ENCODE results near the gene PER2.
"Not testable (repeated sequence)": the region's sequence is repeated elsewhere in the genome, so short reads cannot be mapped to it uniquely, and the experiment has no call there.

Gene PER2

DNA sequence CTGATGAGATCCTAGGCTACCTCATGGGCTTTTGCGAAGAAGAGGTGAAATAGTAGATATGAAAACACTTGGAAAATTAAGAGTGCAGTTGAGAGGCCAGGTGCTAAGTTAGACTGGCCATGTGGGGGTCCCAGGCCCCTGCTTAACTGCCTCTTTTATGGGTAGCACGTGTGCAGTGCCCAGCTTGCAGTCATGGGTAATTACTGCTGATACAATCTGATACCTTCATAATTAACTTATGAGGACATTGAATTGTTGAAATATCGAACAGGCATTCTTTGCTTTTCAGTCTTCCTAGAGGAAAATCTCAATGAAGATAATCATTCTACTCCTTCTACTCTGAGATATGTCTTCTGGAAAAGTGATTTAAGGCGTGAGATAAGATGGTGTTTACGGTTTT is 43.5 kb upstream of the PER2 start:
- DNase-seq (ENCODE audit: low read depth): no peak
- H3K4me3 ChIP-seq (ENCODE audit: low read length): no peak overlapping the region
- TF ChIP-seq, protein P1, sequence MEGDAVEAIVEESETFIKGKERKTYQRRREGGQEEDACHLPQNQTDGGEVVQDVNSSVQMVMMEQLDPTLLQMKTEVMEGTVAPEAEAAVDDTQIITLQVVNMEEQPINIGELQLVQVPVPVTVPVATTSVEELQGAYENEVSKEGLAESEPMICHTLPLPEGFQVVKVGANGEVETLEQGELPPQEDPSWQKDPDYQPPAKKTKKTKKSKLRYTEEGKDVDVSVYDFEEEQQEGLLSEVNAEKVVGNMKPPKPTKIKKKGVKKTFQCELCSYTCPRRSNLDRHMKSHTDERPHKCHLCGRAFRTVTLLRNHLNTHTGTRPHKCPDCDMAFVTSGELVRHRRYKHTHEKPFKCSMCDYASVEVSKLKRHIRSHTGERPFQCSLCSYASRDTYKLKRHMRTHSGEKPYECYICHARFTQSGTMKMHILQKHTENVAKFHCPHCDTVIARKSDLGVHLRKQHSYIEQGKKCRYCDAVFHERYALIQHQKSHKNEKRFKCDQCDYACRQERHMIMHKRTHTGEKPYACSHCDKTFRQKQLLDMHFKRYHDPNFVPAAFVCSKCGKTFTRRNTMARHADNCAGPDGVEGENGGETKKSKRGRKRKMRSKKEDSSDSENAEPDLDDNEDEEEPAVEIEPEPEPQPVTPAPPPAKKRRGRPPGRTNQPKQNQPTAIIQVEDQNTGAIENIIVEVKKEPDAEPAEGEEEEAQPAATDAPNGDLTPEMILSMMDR (conservative IDR thresholded peaks at IDR 0.05; ENCODE audit: low read length): no peak

DNA sequence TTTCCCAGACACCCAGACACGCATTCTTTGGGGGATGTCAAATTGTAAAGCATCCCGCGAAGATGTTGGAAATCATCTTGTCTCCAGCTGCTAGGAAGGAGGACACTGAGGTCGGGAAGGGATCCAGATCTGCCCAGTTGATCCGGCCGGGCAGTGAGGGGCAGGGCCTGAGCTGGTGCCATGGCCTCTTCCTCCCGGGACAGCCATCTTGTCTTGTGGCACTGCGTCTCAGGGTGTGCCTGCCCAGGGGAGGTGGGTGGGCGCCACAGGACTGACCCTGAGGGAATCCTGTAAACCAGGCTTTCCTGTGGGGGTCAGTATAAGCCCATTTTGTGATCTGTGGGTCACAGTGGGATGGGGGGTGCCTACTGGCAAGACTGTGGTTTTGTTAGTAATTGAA is 42.0 kb upstream of the PER2 start:
- TF ChIP-seq, protein P1 (conservative IDR thresholded peaks at IDR 0.05; ENCODE audit: low read length): no peak
- no peak overlapping the region for H3K4me3 ChIP-seq (ENCODE audit: low read length)
- DNase-seq (ENCODE audit: low read depth): no peak

DNA sequence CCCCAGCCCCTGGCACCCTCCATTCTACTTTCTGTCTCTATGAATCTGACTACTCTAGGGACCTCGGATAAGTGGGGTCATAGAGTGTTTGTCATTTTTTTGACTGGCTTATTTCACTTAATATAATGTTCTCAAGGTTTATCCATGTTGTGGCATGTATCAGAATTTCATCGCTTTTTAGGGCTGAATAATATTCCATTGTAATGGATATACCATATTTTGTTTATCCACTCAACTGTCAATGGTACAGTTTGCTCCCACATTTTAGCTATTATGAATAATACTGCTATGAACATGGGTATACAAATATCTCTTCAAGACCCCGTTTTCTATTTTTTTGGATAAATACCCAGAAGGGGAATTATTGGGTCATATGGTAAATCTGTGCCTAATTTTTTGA is 39.3 kb upstream of the PER2 start:
- no peak for DNase-seq (ENCODE audit: low read depth)
- TF ChIP-seq, protein P1 (conservative IDR thresholded peaks at IDR 0.05; ENCODE audit: low read length): no peak
- no peak overlapping the region for H3K4me3 ChIP-seq (ENCODE audit: low read length)

DNA sequence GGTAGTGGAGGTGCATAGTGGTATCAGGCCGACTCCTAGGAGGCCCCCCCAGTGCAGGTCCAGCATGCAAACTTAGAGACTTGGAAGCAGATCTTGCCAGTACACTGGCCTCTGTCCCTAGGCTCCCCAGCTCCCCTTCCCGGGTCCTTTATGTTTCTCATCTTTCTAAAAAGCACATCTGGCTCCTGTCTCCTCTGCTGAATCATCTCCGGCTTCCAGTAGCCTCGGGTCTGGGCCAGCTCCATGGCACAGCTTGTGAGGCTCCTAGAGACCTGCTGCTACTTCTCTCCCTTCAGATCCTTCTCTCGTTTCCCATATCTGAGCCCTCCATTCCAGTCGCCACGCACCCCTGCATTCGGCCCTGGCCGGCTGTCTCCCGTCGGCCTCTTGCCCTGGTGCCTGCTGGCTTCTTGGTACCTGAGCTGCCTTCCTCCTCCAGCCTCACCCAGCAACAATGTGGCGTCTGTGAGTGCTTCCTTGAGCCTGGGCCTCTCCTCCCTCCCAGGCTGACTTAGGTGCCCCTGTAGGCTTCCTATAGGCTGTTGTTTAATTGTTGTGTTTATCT is 38.5 kb upstream of the PER2 start:
- no peak overlapping the region for H3K4me3 ChIP-seq (ENCODE audit: low read length)
- TF ChIP-seq, protein P1 (conservative IDR thresholded peaks at IDR 0.05; ENCODE audit: low read length): no peak
- peak; percentile 47 for DNase-seq (ENCODE audit: low read depth)

DNA sequence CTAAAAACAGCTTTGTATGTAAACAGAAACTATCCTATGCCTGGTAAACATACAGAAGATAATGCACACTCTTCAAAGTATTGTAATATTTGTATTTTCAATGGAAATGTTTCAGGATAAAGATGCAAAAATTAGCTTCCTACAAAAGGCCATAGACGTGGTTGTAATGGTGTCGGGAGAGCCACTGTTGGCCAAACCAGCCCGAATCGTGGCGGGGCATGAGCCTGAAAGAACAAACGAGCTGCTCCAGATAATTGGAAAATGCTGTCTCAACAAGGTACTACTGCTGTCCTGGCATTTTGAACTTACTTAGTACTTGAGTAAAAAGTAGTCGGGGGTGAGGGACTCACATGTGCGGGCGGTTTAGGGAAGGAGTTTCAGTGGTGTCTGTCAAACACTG is 37.3 kb upstream of the PER2 start:
- no peak overlapping the region for H3K4me3 ChIP-seq (ENCODE audit: low read length)
- no peak for DNase-seq (ENCODE audit: low read depth)
- TF ChIP-seq, protein P1 (conservative IDR thresholded peaks at IDR 0.05; ENCODE audit: low read length): no peak

DNA sequence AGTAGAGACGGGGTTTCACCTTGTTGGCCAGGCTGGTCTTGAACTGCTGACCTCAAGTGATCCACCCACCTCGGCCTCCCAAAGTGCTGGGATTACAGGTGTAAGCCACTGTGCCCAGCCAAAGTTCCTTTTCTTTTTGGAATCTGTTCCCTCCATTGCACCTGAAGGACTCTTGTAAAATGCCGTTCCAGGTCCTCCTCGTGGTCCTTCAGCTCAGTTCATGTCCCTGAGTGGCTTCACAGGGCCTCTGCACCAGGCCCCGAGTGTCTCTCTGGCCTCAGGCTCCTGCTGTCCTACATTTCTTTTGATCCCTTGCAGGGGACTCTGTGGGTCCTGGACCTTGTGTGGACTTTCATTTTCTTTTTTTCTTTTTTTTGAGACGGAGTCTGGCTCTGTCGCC is 35.8 kb upstream of the PER2 start:
- DNase-seq (ENCODE audit: low read depth); H3K4me3 ChIP-seq (ENCODE audit: low read length): not testable (repeated sequence)

DNA sequence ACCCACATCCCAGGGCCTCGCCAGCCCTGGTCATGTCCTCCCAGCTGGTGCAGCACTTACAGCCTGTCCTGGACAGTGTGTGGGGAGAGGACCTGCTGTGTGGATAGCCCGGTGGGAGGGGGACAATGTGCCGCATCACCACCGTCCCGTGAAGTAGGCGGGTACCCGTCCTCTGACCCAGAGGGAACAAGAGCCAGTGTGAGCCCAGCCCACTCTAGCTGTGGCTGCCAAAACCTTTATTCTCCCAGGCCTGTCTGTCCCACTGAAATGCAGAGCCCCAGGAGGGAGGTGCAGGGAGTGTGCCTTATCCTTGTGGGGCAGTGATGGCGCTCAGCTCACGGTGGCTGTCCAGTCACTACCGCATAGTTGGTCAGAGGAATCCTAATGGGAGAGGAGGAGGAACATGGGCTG is 33.6 kb upstream of the PER2 start:
- H3K4me3 ChIP-seq (ENCODE audit: low read length): peak overlapping the region; percentile 5
- TF ChIP-seq, protein P1 (conservative IDR thresholded peaks at IDR 0.05; ENCODE audit: low read length): no peak
- DNase-seq (ENCODE audit: low read depth): no peak

DNA sequence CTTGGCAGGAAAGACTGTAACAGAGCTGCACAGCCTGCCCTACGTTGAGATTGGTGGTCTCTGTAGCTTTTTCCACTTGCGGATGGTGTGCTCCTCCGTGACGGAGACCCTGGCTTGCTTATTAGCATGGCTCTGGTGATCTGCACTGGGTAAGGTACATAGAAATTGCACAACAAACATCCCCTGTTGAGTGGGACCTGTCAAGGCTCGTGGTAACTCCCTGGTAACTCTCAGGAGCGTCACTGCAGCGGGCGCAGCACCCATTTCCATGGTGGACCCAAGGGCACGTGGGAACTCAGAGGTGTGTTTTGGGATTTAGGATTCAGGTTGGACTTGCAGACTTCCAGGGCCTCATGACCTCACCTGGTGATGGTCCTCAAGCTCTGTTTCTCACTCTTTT is 33.1 kb upstream of the PER2 start:
- no peak for DNase-seq (ENCODE audit: low read depth)
- TF ChIP-seq, protein P1 (conservative IDR thresholded peaks at IDR 0.05; ENCODE audit: low read length): no peak
- H3K4me3 ChIP-seq (ENCODE audit: low read length): peak overlapping the region; percentile 67
